Activated T-cell treated with anti-CD3 and anti-CD28 coated beads for 48 hours (primary cell): ENCODE data around the gene TBCEL.

Source experiments
- DNase-seq: peaks from one replicate; pipeline ENCODE4 v3.0.0-alpha.2; 2020; ENCODE audit warnings: low read depth

The TBCEL gene

GRCh38 chr11:121138259-121138658 lies 114.4 kb downstream of the TBCEL start:
- DNase-seq = no peak

GRCh38 chr11:121140369-121140768 lies 116.5 kb downstream of the TBCEL start:
- no peak for DNase-seq
